GM19238 (cell line): Measurements from ENCODE around the gene CYP2A7.
"Not testable (repeated sequence)": the region's sequence is repeated elsewhere in the genome, so short reads cannot be mapped to it uniquely, and the experiment has no call there.

Experiments
- DNase-seq: peaks from one replicate; pipeline ENCODE4 v3.0.0; 2011; ENCODE audit warnings: low spot score; ENCODE audit not compliant: insufficient read length

Gene CYP2A7

DNA sequence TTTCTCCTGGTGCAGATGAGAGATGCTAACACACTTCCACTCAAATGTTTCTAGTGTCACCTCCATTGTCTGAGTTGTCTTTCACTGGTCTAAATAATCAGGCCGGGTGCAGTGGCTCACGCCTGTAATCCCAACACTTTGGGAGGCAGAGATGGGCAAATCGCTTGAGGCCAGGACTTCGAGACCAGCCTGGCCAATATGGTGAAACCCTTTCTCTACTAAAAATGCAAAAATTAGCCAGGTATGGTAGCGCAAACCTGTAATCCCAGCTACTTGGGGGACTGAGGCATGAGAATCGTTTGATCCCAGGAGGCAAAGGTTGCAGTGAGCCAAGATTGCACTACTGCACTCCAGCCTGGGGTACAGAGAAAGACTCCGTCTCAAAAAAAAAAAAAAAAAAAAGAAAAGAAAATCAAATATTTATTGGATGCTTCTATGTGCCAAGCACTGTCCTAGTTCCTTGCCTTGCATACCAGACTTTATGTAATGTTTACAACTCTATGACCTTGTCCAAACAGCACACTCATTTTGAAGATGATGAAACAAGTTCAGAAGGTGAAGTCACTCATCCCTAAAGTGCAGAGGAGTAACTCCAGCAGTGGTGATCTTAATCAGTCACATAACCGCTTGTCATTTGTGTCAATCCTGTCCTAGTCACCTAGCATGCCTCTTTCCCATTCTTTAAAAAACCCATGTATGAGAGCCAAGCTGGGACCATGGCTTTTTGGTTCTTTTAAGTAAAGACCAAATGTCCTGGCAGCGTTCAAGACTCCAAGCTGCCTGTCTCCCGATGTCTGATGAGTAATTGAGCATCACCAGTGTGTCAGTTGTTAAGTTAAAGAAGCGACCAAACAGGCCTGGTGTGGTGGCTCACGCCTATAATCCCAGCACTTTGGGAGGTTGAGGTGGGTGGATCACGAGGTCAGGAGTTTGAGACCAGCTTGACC is 15.1 kb upstream of the CYP2A7 start:
- not testable (repeated sequence) for DNase-seq

DNA sequence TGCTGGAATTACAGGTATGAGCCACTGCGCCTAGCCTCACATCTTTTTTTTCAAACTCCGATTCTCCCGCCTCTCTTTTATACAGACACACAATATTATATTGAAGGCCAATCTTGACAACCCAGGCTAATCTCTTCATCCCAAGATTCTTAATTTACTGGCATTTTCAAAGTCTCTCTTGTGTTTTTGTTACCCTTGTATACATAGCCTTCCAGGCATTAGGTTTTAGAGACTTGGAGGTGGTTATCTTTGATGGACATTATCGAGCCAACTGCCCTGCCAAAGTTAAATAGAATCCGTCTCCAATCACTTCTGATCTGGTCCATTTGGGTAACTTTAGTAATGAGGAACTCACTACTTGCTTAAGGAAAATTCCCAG is 14.4 kb upstream of the CYP2A7 start:
- DNase-seq = no peak

DNA sequence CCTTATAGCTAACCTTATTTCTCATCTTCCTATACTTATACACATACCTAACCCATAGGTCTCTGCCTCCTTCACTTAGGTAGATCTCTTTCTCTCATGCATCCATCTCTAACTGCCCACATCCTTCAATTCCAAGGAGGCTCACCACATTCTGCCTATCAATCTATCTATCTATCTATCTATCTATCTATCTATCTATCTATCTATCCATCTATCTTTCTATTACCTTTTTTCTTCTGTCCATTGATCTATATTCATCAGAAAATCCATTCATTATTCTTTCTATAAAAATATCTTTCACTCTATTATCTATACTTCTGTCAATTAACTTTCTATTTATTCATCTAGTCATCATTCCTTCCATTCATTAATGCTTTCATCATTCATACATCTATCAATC is 11.1 kb upstream of the CYP2A7 start:
- no peak for DNase-seq

DNA sequence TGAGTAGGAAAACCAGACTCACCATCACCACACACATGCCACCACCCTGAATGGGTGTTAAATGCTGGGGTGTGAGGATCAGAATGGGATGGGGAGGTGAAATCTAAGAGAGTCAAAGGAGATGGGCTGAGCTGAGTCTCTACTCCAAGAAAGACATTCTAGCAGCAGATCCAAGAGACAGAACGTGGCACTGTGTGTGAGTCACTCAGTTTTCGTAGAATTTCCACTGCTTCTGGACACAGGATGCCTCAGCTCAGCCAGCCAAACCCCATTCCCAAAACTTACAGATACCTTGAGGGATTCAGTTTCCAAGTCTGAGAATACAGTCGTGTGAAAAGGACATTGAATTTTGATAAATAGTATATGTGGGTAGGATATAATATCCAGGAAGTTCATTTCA is 7.3 kb upstream of the CYP2A7 start:
- no peak for DNase-seq

DNA sequence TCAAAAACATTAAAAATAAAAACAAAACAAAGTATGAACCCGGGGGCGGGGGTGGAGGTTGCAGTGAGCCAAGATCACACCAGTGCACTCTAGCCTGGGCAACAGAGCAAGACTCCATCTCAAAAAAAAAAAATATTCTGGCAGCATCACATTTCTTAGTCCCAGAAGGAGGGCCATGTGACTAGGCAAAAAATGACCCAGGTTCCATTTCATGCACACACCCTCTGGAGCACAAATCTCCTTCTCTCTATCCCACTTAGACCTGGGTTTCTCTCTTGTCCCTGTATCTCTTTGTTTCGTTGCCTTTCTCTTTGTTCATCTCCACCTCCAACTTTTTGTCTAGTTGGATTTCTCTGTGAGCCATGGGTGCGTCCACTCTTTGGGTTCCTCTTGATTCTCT is 6.2 kb upstream of the CYP2A7 start:
- no peak for DNase-seq

DNA sequence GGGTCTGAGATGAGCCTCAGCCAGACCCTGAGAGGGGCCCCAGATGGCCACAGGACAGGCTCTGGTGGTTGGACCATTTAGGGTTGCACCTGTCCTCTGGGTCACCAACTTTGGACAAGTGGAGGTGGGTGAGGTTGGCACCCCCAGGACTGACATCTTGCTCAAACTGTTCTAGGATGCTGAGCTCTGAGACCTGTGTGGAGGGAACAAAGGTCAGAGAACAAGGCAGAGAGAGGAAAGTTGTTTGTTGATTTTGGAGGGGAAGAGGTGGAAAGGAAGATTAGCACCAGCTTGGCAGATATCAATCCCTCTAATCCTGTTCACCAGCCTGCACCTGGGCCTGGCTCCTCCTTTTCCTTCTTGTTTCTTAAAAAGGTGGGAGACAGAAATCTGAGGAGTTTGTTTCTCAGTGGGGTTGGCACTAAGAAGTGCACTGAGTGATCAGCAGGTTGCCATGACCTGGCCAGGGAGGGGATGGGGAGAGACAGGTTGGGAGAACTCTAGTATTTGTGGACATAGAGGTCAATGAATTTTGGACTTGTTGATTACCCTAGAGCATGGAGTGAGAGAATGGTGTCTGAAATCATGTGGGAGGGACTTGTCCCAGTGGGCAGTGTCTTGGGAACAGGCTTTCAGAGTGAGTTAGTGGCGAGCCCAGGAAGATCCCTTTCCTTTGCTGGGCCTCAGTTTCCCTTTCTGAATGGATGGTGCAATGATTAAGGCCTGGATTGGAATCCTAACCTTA is 2.3 kb upstream of the CYP2A7 start:
- DNase-seq = not testable (repeated sequence)

DNA sequence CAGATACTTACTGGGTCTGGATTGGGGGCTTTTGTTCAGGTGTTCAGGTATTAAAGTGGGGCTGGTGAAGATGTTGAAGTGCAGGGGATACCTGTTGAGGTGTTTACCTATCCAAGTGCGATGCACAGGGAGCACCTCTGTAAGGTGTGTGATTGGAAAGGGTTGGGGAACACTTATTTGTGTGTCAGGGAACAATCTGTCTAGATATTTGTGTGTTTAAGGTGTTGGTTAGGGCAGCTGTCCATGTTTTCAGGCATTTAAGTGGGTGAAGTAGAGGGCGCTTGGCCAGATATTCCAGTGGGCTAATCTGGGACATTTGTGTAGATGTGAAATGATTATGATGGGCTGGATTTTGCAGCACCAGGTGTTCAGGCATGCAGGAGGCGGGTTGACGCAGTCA is 2.7 kb downstream of the CYP2A7 start:
- DNase-seq = not testable (repeated sequence)

DNA sequence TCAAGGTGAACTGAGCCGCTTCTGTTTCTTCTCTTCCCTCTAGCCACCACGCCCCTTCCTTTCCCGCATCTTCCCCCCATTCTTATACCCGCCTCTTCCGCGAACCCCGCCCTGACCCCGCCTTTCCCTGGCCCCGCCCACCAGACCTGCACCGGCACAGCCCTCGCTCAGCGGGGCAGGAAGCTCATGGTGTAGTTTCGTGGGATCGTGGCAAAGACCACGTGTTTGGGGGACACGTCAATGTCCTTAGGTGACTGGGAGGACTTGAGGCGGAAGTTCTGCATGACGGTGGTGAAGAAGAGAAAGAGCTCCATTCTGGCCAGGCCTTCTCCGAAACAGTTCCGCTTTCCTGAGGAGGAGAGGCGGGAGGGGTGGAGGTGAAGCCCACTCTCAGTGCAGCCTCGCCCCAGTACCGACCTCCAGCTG is 6.5 kb downstream of the CYP2A7 start:
- DNase-seq = not testable (repeated sequence)

DNA sequence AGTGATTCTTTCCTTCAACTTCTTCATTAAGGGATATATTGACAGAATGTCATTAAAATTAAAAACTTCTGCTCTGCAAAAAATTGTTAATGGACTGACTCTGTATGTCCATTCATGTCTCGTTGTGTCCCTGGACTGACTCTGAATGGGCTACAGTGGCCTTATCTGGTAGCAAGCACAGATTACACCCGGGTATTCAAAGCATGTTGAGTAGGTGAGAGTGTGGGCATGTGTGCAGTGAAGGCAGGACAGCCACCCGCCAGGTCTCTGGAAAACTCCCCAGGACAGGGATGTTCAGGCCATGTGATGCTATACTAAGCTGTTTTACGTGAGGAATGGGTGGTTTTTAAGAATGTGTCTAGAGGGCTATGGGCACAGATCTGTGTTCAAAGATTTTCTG is 7.2 kb downstream of the CYP2A7 start:
- DNase-seq = not testable (repeated sequence)

DNA sequence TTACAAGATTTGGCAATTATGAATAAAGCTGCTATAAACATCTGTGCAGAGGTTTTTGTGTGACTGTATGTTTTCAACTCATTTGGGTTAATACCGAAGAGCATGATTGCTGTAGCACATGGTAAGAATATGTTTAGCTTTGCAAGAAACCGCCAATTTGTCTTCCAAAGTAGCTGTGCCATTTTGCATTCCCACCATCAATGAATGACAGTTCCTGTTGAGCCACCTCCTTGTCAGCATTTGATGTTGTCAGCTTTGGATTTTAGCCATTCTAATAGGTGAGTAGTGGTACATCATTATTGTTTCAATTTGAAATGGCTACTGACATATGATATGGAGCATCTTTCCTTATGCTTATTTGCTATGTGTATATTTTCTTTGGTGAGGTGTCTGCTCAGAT is 8.2 kb downstream of the CYP2A7 start:
- DNase-seq = not testable (repeated sequence)

DNA sequence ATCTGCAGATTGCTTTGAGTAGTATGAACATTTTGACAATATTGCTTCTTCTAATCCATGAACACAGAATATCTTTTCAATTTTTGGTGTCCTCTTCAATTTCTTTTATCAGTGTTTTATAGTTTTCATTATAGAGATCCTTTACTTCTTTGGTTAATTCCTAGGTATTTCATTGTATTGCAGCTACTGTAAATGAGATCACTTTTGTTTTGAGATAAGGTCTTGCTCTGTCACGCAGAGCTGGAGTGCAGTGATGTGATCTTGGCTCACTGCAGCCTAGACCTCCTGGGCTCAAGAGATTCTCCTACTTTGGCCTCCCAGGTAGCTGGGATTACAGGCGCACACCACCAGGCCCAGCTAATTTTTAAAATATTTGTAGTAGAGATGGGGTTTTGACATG is 9.8 kb downstream of the CYP2A7 start:
- DNase-seq = no peak

DNA sequence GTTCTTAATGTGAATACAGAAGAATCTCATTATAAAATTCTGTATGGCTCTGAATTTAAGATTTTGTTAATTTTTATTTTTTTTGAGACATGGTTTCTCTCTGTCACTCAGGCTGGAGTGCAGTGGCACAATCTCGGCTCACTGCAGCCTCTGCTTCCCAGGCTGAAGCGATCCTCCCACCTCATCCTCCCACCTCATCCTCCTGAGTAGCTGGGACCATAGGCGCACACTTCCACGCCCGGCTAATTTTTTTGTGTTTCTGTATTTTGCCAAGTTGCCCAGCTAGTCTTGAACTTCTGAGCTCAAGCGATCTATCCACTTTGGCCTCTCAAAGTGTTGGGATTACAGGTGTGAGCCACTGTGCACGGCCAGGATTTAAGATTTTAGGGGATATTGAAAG is 14.3 kb downstream of the CYP2A7 start:
- DNase-seq = no peak

DNA sequence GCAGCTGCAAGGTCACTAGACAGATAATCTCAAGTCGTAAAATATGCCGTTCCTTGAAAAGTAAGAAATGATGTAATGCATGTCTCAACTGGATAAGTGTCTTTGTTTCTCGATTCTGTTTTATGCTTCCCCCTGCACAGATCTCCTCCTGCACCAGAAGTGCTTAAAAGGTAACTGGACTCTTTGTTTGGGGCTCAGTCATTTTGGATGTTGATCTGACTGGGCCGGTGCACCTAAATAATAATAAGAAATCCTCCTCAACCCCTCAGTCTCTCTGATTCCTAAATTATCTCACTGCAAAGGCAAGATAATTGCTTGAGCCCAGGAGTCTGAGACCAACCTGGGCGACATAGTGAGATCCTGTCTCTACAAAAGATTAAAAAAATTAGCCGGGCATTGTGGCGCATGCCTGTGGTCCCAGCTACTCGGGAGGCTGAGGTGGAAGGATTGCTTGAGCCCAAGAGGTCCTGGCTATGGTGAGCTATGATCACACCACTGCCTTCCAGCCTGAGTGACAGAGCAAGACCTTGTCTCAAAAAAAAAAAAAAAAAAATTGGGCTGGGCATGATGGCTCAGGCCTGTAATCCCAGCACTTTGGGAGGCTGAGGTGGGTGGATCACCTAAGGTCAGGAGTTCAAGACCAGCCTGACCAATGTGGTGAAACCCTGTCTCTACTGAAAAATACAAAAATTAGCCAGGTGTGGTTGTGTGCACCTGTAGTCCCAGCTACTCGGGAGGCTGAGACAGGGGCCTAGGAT is 17.1 kb downstream of the CYP2A7 start:
- DNase-seq = not testable (repeated sequence)

DNA sequence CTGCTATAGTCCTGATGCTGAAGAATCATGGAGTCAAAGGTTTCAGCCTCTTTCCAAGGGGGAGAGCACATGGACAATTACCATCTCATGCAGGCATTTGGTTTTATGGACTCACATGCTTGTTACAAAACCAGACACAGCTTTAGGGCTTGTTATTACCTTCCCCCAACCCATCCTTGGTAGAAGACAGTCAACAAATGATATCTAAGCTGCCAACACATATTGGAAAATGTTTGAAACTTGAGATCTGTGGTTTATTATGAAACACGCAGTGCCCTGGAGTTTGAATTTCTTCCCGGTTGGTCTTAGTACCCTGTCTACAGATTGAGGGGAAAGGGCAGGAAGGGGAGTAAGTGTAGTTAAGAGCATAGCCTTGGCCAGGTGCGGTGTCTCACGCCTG is 19.2 kb downstream of the CYP2A7 start:
- DNase-seq = no peak

DNA sequence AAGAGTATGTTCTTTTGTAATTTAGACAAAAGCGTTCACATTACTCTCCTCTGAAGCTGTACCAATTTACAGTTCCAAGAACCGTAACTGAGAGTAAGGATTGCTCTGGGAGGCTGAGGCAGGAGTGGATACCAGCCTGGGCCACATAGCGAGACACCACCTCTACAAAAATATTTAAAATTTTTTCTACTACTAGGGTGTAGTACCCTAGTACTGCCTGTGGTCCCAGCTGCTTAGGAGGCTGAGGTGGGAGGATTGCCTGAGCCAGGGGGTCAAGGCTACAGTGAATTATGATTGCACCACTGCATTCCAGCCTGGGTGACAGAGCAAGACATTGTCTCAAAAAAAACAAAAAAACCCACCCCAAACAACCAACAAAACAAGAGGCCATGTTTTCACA is 19.7 kb downstream of the CYP2A7 start:
- DNase-seq = no peak

DNA sequence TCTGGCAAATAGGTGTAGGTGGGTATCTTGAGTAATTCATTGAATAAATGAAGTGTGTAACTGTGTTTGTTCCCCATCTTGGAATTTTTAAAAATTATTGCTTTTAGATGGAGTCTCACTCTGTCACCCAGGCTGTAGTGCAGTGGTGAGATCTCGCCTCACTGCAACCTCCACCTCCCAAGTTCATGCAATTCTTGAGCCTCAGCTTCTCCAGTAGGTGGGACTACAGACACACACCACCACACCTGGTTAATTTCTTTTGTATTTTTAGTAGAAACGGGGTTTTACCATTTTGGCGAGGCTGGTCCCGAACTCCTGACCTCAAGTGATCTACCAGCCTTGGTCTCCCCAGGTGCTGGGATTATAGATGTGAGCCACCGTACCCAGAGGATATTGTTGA is 23.9 kb downstream of the CYP2A7 start:
- DNase-seq = no peak

DNA sequence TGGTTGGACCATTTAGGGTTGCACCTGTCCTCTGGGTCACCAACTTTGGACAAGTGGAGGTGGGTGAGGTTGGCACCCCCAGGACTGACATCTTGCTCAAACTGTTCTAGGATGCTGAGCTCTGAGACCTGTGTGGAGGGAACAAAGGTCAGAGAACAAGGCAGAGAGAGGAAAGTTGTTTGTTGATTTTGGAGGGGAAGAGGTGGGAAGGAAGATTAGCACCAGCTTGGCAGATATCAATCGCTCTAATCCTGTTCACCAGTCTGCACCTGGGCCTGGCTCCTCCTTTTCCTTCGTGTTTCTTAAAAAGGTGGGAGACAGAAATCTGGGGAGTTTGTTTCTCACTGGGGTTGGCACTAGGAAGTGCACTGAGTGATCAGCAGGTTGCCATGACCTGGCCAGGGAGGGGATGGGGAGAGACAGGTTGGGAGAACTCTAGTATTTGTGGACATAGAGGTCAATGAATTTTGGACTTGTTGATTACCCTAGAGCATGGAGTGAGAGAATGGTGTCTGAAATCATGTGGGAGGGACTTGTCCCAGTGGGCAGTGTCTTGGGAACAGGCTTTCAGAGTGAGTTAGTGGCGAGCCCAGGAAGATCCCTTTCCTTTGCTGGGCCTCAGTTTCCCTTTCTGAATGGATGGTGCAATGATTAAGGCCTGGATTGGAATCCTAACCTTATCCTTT is 29.4 kb downstream of the CYP2A7 start:
- DNase-seq = not testable (repeated sequence)

DNA sequence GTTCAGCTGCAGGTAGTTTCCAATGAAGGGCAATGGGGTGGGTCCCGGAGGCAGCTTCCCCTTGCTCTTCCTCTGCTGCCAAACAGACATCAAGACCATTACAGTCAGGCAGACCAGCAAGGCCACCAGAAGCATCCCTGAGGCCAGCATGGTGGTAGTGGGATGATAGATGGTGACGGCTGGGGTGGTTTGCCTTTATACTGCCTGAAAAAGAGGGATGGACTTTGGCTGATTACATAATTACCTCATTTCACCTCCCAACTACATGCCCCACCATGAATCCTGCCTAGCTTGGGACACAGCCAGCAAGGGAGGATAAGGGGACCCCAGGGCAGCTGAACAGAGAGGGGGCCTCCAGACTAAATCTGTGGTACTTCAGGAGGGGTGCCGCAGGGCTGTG is 31.8 kb downstream of the CYP2A7 start, which contains the start of gene CYP2A6:
TSS of gene CYP2A6 (minus strand) at position 171 of the 400 bp plus-strand sequence. CDS start at position 150, 21 bp downstream.
- not testable (repeated sequence) for DNase-seq

DNA sequence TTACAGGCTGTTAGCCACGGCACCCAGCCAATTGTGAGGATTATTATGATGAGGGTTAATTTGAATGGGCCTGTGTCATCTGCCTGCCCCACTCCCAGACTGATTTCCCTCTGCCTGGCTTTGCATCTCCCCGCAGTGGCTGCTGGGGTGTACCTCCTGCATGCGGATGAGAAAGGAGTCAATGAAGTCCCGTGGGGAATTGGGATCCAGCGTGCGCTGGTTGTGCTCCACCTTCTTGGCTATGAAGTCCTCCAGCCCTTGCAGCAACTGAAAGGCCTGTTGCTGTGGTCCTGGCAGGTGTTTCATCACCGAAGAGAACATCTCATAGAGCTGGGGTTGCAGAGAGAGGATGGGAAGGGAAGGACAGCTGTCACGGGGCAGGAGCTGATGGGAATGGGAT is 35.3 kb downstream of the CYP2A7 start:
- DNase-seq = not testable (repeated sequence)

DNA sequence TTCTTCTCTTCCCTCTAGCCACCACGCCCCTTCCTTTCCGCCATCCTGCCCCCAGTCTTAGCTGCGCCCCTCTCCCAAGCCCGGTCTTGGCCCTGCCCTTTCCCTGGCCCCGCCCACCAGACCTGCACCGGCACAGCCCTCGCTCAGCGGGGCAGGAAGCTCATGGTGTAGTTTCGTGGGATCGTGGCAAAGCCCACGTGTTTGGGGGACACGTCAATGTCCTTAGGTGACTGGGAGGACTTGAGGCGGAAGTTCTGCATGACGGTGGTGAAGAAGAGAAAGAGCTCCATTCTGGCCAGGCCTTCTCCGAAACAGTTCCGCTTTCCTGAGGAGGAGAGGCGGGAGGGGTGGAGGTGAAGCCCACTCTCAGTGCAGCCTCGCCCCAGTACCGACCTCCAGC is 38.4 kb downstream of the CYP2A7 start:
- not testable (repeated sequence) for DNase-seq
